ENCODE results near the gene CPHXL2. TPM values are rescaled to one million over a fixed set of nuclear protein-coding genes. Genes with fewer than 3 reads are reported as not detected.

Gene CPHXL2
- total RNA-seq: not detected

- no peak for TF ChIP-seq CTCF (IDR thresholded peaks at IDR 0.05)
These were observed at the start of gene CPHXL2 for GRCh38 chr16:75676909-75677308. Gene CPHXL2 (minus strand): TSS chr16:75677009. CDS start chr16:75676999, 10 bp downstream.

GRCh38 chr16:75726390-75726789, 49.6 kb upstream of the CPHXL2 start, which contains the start of gene CPHXL:
Gene CPHXL (minus strand): TSS chr16:75726490. CDS start chr16:75726442, 48 bp downstream.
- no peak for ATAC-seq (ENCODE audit: insufficient number of reproducible peaks, low FRiP score, low read depth)
- H3K4me1 ChIP-seq (ENCODE audit: control insufficient read depth in 1 of 2, low read depth in 2 of 2): no peaks in the 10 kb centered on the region

More at GRCh38 chr16:75676909-75677308, at the start of gene CPHXL2:
- H3K27ac ChIP-seq: no peak within 1 kb of the TSS
- no peaks in the 10 kb centered on the region for H3K36me3 ChIP-seq
- no peak within 1 kb of the TSS for H3K4me3 ChIP-seq
- ATAC-seq (ENCODE audit: insufficient number of reproducible peaks, low FRiP score, low read depth) (no peak), DNase-seq (ENCODE audit: low spot score) (no peak)
- no peaks in the 10 kb centered on the region for H3K27me3 ChIP-seq (replicated peaks; ENCODE audit: insufficient read depth)
- no peaks in the 10 kb centered on the region for H3K9me3 ChIP-seq
- H3K4me1 ChIP-seq (ENCODE audit: control insufficient read depth in 1 of 2, low read depth in 2 of 2): no peaks in the 10 kb centered on the region

GRCh38 chr16:75718452-75718851, 41.6 kb upstream of the CPHXL2 start:
- H3K27me3 ChIP-seq (replicated peaks; ENCODE audit: insufficient read depth): no peaks in the 10 kb centered on the region
- no peaks in the 10 kb centered on the region for H3K9me3 ChIP-seq
- no peaks in the 10 kb centered on the region for H3K4me1 ChIP-seq (ENCODE audit: control insufficient read depth in 1 of 2, low read depth in 2 of 2)
- no peak for TF ChIP-seq CTCF (IDR thresholded peaks at IDR 0.05)
- H3K4me3 ChIP-seq: no peak overlapping the region
- ATAC-seq (ENCODE audit: insufficient number of reproducible peaks, low FRiP score, low read depth) (no peak), DNase-seq (ENCODE audit: low spot score) (no peak)
- no peak overlapping the region for H3K27ac ChIP-seq
- H3K36me3 ChIP-seq: no peaks in the 10 kb centered on the region

More at GRCh38 chr16:75726390-75726789, 49.6 kb upstream of the CPHXL2 start, which contains the start of gene CPHXL:
- TF ChIP-seq CTCF (IDR thresholded peaks at IDR 0.05): no peak
- H3K36me3 ChIP-seq: no peaks in the 10 kb centered on the region
- H3K4me3 ChIP-seq: no peak within 1 kb of the TSS
- no peak within 1 kb of the TSS for H3K27ac ChIP-seq
- H3K27me3 ChIP-seq (replicated peaks; ENCODE audit: insufficient read depth): no peaks in the 10 kb centered on the region
- no peak for DNase-seq (ENCODE audit: low spot score)
- no peaks in the 10 kb centered on the region for H3K9me3 ChIP-seq

- no peak for TF ChIP-seq CTCF (IDR thresholded peaks at IDR 0.05)
- Histone ChIP-seq H3K36me3 (no peaks in the 10 kb centered on the region), H3K27ac (no peak overlapping the region), H3K4me1 (ENCODE audit: control insufficient read depth in 1 of 2, low read depth in 2 of 2) (no peaks in the 10 kb centered on the region), H3K27me3 (replicated peaks; ENCODE audit: insufficient read depth) (no peaks in the 10 kb centered on the region), H3K4me3 (no peak overlapping the region), H3K9me3 (peaks cover 6% of the 10 kb centered on the region)
- ATAC-seq (ENCODE audit: insufficient number of reproducible peaks, low FRiP score, low read depth) (no peak), DNase-seq (ENCODE audit: low spot score) (no peak)
These were observed 37.9 kb upstream of the CPHXL2 start for GRCh38 chr16:75714661-75715060.

GRCh38 chr16:75710344-75710743, 33.5 kb upstream of the CPHXL2 start:
- Histone ChIP-seq H3K9me3 (peaks cover 6% of the 10 kb centered on the region), H3K4me3 (no peak overlapping the region), H3K36me3 (no peaks in the 10 kb centered on the region), H3K27ac (no peak overlapping the region), H3K4me1 (ENCODE audit: control insufficient read depth in 1 of 2, low read depth in 2 of 2) (no peaks in the 10 kb centered on the region), H3K27me3 (replicated peaks; ENCODE audit: insufficient read depth) (no peaks in the 10 kb centered on the region)
- no peak for TF ChIP-seq CTCF (IDR thresholded peaks at IDR 0.05)
- ATAC-seq (ENCODE audit: insufficient number of reproducible peaks, low FRiP score, low read depth) (no peak), DNase-seq (ENCODE audit: low spot score) (no peak)

All from thoracic aorta (tissue), 2 donors.